NCI-H187 (cell line): ENCODE data around the gene SEZ6L2.

Source experiments
- DNase-seq, 2 experiments: peaks; one replicate each; lab custom pipeline; 2025; lab: John Stamatoyannopoulos, UW

SEZ6L2 gene

GRCh38 chr16:29825145-29826044 lies 74.0 kb downstream of the SEZ6L2 start:
- DNase-seq, result no peak

- DNase-seq, result no peak
Observed at GRCh38 chr16:29824589-29825144, 74.7 kb downstream of the SEZ6L2 start.

GRCh38 chr16:29821643-29822115 lies 77.7 kb downstream of the SEZ6L2 start:
- DNase-seq, result no peak
